ENCODE data around the gene RELCH. TPM values are rescaled to one million over a fixed set of nuclear protein-coding genes. Genes with fewer than 3 reads are reported as not detected.

RELCH gene
- total and polyA plus RNA-seq, 2 of the 13 experiments (the other 11 are each of a cell fraction or from before 2014, with no cell fraction given) = 5.6 to 31.7 TPM

DNA sequence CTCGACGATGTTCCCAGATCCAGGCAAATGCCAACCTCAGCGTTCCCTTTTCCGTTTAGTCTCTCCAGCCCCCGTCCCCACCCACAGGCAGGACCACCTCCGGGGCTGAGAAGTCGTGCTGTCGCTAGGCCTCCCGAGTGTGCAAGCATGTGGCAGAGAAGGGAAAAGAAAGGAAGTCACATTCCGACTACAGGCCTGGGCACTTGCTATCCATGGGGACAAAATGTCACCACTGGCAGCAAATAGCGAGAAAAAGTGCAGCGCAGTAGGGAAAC lies 619 bp upstream of the RELCH start (continued):
- no peak; the same call in 1 of the 2 replicates for TF ChIP-seq ZNF687 (CRISPR knock-in tag; IDR thresholded peaks at IDR 0.05)
- no peak; the same call in 1 of the 2 replicates for TF ChIP-seq ZNF709 (CRISPR knock-in tag; IDR thresholded peaks at IDR 0.05)
- TF ChIP-seq, protein P1, sequence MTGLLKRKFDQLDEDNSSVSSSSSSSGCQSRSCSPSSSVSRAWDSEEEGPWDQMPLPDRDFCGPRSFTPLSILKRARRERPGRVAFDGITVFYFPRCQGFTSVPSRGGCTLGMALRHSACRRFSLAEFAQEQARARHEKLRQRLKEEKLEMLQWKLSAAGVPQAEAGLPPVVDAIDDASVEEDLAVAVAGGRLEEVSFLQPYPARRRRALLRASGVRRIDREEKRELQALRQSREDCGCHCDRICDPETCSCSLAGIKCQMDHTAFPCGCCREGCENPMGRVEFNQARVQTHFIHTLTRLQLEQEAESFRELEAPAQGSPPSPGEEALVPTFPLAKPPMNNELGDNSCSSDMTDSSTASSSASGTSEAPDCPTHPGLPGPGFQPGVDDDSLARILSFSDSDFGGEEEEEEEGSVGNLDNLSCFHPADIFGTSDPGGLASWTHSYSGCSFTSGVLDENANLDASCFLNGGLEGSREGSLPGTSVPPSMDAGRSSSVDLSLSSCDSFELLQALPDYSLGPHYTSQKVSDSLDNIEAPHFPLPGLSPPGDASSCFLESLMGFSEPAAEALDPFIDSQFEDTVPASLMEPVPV (CRISPR knock-in tag; IDR thresholded peaks at IDR 0.05) = peak; percentile 69; the same call in 1 of the 2 replicates
- TF ChIP-seq, protein P2, sequence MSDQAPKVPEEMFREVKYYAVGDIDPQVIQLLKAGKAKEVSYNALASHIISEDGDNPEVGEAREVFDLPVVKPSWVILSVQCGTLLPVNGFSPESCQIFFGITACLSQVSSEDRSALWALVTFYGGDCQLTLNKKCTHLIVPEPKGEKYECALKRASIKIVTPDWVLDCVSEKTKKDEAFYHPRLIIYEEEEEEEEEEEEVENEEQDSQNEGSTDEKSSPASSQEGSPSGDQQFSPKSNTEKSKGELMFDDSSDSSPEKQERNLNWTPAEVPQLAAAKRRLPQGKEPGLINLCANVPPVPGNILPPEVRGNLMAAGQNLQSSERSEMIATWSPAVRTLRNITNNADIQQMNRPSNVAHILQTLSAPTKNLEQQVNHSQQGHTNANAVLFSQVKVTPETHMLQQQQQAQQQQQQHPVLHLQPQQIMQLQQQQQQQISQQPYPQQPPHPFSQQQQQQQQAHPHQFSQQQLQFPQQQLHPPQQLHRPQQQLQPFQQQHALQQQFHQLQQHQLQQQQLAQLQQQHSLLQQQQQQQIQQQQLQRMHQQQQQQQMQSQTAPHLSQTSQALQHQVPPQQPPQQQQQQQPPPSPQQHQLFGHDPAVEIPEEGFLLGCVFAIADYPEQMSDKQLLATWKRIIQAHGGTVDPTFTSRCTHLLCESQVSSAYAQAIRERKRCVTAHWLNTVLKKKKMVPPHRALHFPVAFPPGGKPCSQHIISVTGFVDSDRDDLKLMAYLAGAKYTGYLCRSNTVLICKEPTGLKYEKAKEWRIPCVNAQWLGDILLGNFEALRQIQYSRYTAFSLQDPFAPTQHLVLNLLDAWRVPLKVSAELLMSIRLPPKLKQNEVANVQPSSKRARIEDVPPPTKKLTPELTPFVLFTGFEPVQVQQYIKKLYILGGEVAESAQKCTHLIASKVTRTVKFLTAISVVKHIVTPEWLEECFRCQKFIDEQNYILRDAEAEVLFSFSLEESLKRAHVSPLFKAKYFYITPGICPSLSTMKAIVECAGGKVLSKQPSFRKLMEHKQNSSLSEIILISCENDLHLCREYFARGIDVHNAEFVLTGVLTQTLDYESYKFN (CRISPR knock-in tag; conservative IDR thresholded peaks at IDR 0.05) = no peak
- no peak for TF ChIP-seq IKZF1 (IDR thresholded peaks at IDR 0.05)
- TF ChIP-seq ARID4A (CRISPR knock-in tag; IDR thresholded peaks at IDR 0.05; ENCODE audit: borderline replicate concordance) = no peak; the same call in 1 of the 2 replicates
- no peak; the same call in 1 of the 2 replicates for TF ChIP-seq RAD21 (CRISPR knock-in tag; IDR thresholded peaks at IDR 0.05)
- no peak for TF ChIP-seq HIVEP1 (CRISPR knock-in tag; IDR thresholded peaks at IDR 0.05)
- TF ChIP-seq ATAD3A (CRISPR knock-in tag; IDR thresholded peaks at IDR 0.05) = no peak
- peak; percentile 36; the same call in 1 of the 2 replicates for TF ChIP-seq AHR (CRISPR knock-in tag; IDR thresholded peaks at IDR 0.05)
- no peak for TF ChIP-seq TRIM24 (CRISPR knock-in tag; IDR thresholded peaks at IDR 0.05)
- no peak for TF ChIP-seq CEBPG (CRISPR knock-in tag; IDR thresholded peaks at IDR 0.05)
- no peak for TF ChIP-seq YEATS2 (CRISPR knock-in tag; IDR thresholded peaks at IDR 0.05; ENCODE audit: borderline replicate concordance)
- TF ChIP-seq ZNF383 (CRISPR knock-in tag; IDR thresholded peaks at IDR 0.05; ENCODE audit: borderline replicate concordance) = no peak
- 0 out of 2 replicates have a peak, but pooled peaks have one; percentile 57 for TF ChIP-seq HDAC2 (CRISPR knock-in tag; IDR thresholded peaks at IDR 0.05)
- no peak for TF ChIP-seq XBP1 (CRISPR knock-in tag; IDR thresholded peaks at IDR 0.05)
